Superior temporal gyrus (tissue), 1 donor: Measurements from ENCODE around the gene PGGHG.
A peak's percentile ranks its signal among the peaks of the same experiment; 100 is the strongest.

Source experiments
- DNase-seq: peaks from one replicate; pipeline ENCODE4 v3.0.0-alpha.2; 2016; ENCODE audit errors: extremely low spot score

PGGHG gene

GRCh38 chr11:288478-289397 is at the start of gene PGGHG:
Gene PGGHG (plus strand): TSS chr11:289126. CDS start chr11:289817, 691 bp downstream.
- DNase-seq: no peak

DNA sequence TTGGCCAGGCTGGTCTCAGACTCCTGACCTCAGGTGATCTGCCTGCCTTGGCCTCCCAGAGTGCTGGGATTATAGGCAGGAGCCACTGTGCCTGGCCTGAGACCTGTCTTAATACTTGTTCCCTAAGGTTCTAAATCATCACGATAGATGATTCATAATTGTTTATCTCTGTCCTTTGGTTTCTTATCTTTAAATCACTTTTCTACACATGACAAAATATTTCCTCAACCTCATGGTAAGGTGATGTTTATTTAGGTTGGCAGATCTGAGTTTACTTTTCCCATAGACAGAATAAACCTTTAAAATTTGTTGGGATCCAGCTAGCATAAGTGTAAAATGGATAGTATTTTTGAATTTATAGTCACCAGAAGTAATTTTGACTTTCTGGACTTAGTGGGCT is 48.6 kb upstream of the PGGHG start:
- DNase-seq: no peak

GRCh38 chr11:241634-242033 is 47.3 kb upstream of the PGGHG start:
- no peak for DNase-seq

GRCh38 chr11:244376-244775 is 44.5 kb upstream of the PGGHG start:
- DNase-seq: no peak

DNA sequence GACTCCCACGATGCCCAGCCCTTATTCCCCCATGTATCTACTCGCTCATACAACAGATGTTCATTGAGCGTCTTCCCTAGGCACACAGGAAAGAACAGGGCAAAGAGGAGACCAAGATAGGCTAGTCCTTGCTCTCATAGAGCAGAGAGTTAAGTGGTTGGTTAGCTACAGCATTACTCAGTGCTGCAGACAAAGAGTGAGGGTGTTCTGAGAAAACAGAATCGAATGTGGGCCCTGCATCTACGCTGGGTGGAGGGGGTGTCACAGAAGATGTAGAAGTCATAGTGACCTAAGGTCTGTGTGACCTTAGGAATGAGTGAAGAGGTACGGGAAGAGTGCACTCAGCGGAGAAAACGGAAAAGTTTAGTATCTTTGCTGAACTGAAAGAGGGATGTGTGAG is 39.9 kb upstream of the PGGHG start:
- DNase-seq: no peak

DNA sequence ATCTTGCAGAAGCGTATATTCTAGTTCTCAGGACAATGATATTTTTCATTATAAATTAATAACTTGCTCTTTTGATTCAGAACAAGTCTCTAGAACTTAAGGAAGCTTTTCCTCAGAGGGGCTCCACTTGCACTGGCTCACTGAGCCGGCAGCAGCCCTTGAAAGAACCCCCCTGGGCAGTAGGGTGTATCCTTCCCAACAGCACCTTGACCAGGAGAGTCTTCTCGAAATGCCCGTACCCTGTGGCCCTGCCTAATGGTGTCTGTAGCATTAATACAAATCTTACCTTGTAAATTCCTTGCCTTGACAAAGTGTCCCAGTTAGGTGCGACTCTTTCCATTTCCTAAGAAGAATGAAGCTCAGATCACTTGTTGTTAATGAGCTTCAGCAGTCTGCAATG is 38.7 kb upstream of the PGGHG start:
- DNase-seq: no peak

DNA sequence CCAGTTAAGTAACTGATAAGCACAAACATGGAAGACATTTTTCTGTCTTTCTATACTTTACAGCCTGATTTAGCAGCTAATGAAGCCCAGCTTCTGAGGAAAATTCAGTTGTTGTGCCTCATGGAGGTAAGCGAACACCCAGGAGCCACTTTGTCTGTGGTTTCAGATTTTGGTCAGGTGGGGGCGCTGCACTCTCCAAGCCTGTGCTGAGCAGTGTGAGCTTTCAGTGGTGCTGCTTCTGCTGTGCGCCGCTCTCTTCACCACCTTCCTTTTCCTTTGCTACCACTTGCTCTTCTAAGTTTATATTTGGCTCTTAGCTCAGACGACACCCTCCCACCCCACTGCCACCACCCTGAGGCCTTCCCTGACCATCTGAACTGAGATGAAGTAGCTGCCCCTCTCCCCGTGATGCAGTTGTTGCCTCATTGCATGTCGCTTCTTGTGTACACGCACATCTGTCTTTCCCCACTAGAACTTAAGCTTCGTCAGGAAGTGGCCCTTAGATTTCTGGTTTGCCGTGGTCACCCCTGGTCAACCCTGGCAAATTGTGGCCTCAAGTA is 38.1 kb upstream of the PGGHG start:
- DNase-seq: peak; percentile 54

DNA sequence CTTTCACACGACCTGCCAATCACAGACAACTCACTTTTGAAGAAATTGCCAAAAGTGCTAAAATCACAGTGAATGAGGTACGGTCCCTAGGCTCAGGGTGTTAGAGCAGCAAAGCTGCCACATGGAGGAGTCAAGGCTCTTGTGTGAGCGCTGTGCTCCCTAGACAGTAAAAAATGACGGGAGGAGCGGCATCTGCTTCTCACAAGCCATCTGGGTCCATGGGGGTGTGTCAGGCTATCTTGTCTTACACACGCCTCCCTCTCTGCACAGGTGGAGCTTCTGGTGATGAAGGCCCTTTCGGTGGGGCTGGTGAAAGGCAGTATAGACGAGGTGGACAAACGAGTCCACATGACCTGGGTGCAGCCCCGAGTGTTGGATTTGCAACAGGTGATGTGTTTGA is 37.4 kb upstream of the PGGHG start:
- no peak for DNase-seq

- DNase-seq: no peak
These were observed 36.3 kb upstream of the PGGHG start for GRCh38 chr11:252666-253065.

DNA sequence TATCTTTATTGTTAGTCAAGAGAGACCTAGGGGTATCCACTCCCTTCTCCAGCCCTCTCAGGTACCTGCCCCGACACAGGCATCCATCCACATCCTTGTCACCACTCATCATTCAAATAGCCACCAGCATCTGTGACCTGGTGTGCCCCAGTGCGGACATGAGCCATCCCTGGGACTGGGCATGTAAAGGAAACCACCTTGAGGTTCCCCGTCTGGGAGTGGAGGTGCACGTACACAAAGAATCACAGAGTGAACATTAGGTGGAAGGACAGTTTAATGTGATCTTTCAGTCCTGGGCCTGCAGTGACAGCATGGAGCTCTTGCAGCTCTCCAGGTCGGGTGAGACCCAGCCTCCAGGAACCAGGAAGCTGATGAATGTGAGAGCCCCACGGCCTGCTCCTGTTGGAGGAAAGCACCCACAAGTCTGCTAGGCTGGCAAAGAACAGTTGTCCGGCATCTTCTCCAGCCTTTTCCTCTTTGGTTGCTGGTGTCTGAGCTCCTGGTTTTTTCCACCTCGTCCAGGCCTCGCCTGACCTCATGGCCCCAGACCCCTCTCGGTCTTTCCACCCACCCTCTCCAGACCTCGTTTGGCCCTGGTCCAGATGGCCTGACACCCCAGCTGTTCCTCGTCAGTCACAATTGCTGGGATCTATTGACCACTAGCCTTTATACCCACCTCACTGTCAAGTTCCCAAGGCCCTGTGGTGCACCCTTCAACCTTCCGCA is 35.6 kb upstream of the PGGHG start:
- DNase-seq: no peak

- DNase-seq: no peak
These were observed 35.0 kb upstream of the PGGHG start for GRCh38 chr11:253886-254270.

DNA sequence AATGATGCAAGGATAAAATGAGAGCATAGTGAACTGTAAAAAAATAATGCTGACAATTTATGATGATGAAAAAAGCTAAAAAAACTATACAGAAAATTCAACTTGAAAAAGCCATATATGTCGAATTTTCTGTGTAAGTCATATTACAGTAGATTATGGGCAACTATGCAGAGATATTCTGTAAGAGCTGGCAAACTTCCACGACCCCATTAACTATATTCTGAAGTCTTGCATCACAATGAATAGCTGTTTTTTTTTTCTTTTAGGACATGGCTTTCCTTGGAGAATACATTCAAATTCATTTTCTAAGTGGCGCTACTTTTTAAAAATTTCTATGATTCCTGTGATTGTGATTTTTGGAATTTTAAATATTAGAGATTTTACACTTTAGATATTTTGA is 33.8 kb upstream of the PGGHG start:
- no peak for DNase-seq

GRCh38 chr11:255816-256215 is 33.1 kb upstream of the PGGHG start:
- DNase-seq: no peak

DNA sequence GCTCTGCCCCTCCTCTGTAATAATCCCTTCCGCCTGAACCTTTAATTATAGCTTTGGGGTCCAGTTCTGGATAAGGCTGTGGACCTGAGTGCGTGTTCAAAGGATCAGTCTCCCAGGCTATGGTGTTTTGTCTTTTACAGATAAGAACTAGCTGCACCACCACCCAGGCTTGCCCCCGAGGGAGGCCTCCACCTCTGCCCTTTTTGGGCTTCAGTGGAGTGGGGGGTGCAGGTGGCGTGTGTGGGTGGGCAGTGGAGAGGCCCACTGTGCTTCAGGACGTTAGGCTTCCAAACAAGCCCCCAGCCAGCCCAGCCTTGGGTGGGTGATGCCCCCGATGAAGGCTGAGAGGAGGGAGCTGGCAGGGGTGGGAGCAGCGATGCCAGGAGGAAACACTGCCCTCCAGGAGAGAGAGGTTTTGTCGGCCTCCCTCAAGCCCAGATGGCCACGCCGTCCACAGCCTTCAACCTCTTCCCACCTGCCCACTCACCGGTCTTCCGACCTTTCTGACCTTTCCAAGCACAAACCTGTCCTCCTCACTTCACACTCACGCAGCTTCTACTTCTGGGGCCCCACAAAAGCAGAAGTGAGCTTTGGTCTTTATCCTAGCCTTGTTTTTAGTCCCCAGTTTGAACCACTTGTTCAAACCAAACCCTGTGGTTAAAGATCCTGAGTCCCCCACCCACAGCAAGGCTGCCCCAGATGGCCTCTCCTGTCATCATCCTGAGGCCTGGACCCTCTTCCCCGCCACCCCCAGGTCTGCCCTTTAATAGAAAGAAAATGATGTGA is 31.8 kb upstream of the PGGHG start:
- no peak for DNase-seq

DNA sequence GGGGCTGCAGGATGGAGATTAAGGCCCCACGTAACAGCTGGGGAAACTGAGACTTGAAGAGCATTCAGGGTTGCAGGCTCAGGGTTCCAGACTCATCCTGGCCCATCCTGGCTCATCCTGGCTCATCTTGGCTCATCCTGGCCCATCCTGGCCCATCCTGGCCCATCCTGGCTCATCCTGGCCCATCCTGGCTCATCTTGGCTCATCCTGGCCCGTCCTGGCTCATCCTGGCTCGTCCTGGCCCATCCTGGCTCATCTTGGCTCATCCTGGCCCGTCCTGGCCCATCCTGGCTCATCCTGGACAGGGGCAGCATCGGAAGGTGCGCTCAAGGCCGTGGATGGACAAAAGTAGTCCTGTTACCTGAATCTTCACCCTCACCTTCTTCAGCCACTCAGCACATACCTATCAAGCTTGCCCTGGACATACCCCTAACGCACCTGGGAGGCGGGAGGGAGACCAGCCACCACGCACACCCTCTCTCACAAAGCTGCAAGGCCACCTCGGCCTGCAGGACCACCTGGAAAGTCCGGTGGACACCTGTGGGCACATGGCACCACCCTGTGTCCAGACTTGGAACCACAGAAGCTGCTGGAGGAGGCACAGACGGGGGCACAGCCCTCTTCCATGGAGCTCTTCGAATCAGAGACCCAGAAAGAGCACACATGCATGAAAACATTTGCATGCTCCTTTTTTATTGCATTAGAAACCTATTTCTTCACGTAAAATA is 31.0 kb upstream of the PGGHG start:
- no peak for DNase-seq

DNA sequence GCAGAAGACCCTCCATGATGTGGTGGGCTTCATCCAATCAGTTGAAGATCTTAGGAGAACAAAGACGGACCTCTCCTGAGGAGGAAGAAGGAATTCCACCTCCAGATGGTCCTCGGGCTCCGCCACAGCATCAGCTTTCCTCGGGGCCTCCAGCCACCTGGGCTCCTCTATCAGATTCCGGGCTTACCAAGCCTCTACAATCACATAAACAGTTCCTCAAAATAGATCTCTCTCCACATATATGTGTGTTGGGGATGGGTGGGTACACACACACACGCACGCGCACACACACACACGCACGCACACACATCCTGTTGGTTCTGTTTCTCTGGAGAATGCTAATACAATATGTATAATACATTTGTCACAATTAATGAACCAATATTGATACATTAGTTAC is 29.5 kb upstream of the PGGHG start:
- no peak for DNase-seq

DNA sequence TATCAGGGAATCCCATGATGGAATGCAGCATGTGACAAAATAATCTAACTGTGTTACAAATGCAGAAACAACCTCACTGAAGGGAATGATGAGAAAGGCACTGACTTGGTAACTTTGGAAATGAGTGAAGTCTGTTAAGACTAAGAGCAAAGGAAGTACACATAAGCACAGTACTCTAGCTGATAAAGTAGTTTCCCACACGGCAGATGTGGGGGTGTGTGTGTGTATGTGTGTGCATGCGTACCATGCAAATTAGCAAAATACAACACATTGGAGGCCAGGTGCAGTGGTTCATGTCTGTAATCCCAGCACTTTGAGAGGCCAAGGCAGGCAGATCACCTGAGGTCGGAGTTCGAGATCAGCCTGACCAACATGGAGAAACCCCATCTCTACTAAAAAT is 27.3 kb upstream of the PGGHG start:
- no peak for DNase-seq

GRCh38 chr11:266676-267439 is 22.1 kb upstream of the PGGHG start:
- DNase-seq: no peak

DNA sequence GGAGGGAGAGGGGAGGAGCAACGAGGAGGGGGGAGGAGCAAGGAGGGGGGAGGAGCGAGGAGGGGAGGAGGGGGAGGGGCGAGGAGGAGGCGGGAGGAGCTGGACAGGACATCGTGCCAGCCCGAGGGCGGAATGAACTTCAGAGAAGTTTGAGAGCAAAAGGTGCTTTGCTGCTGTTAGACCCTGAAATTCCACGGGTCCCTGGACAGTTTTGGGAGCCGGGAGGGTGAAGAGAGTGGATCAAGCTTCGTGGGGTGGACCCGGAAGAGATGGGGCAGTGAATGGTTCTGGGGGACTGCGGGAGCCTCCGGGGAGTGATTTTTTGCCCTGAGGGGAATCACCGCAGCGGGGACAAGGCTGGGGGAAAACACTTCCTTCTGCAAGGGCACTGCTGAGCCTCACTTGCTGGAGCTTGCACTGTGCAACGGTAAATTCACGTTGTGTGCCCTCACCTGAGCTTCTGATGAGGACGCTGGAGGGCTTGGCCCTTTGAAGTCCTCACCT is 21.4 kb upstream of the PGGHG start:
- DNase-seq: no peak

- DNase-seq: peak; percentile 21
These were observed 20.2 kb upstream of the PGGHG start for GRCh38 chr11:268716-269145.
